WI38 (cell line): Measurements from ENCODE around the gene CCDC187.
A peak's percentile ranks its signal among the peaks of the same experiment; 100 is the strongest.

Experiments used
- H3K4me3 ChIP-seq: 2 replicates; pipeline ENCODE4 v1.5.1; 2011; ENCODE audit warnings: low read depth, mild to moderate bottlenecking, control low read depth, low read length
- CTCF ChIP-seq: IDR thresholded peaks from 2 replicates; pipeline ENCODE4 v1.5.1; 2012; ENCODE audit warnings: low read depth, mild to moderate bottlenecking, control low read depth, low read length

Gene CCDC187

GRCh38 chr9:136339173-136339957 is 35.5 kb upstream of the CCDC187 start:
- no peak overlapping the region for H3K4me3 ChIP-seq
- TF ChIP-seq CTCF = peak; percentile 80

- TF ChIP-seq CTCF = no peak
- no peak overlapping the region for H3K4me3 ChIP-seq
Observed at GRCh38 chr9:136338511-136338910, 34.6 kb upstream of the CCDC187 start.

GRCh38 chr9:136337416-136338395 is 33.8 kb upstream of the CCDC187 start:
- TF ChIP-seq CTCF = no peak
- H3K4me3 ChIP-seq = no peak overlapping the region

GRCh38 chr9:136336881-136337280 is 33.0 kb upstream of the CCDC187 start:
- no peak for TF ChIP-seq CTCF

GRCh38 chr9:136336156-136336870 is 32.4 kb upstream of the CCDC187 start:
- no peak overlapping the region for H3K4me3 ChIP-seq
- no peak for TF ChIP-seq CTCF

More at GRCh38 chr9:136336881-136337280, 33.0 kb upstream of the CCDC187 start:
- H3K4me3 ChIP-seq = no peak overlapping the region

GRCh38 chr9:136335296-136336155 is 31.6 kb upstream of the CCDC187 start:
- no peak for TF ChIP-seq CTCF
- H3K4me3 ChIP-seq = no peak overlapping the region
